Sciatic nerve (tissue), 2 donors: ENCODE data around the gene SYF2. TPM values are rescaled to one million over a fixed set of nuclear protein-coding genes. Genes with fewer than 3 reads are reported as not detected.
A peak's percentile ranks its signal among the peaks of the same experiment; 100 is the strongest.
"Not testable (repeated sequence)": the region's sequence is repeated elsewhere in the genome, so short reads cannot be mapped to it uniquely, and the experiment has no call there.

ENCODE experiments used
- ATAC-seq: fragments of 200-7000 bp; cut with Tn5 transposase; one replicate; pipeline ENCODE4 v1.9.1; 2020; ENCODE audit warnings: mild to moderate bottlenecking, moderate library complexity
- DNase-seq: peaks from one replicate; pipeline ENCODE4 v3.0.0-alpha.2; 2020; ENCODE audit warnings: low spot score
- intact Hi-C: fragments of 100-400 bp; cut with DNase I; formaldehyde crosslinking; loops from one replicate; pipeline ENCODE4 v1.14.2; 2022
- total RNA-seq: library from RNA; stranded (reverse); fragmentation: NEBNext Ultra II Directional; extraction: Animal tissue kit (Norgen Biotek cat#: 25700); gene quantifications from one replicate; pipeline ENCODE4 v1.2.1, GENCODE V29; 2021
- donor health status: DM: no; HTN: no; CAD: no.
- donor health status: DM: no; HTN: no; CAD: no.

SYF2 gene
- 42.3 TPM for total RNA-seq

GRCh38 chr1:25232027-25232865 lies at the start of gene SYF2:
Gene SYF2 (minus strand): TSS chr1:25232502. CDS start chr1:25232467, 35 bp downstream.
- DNase-seq (peak; percentile 94), ATAC-seq (peak; percentile 97)
- intact Hi-C loops = no loop called here

GRCh38 chr1:25279693-25280111 lies 47.4 kb upstream of the SYF2 start:
- intact Hi-C loops, ATAC-seq, DNase-seq: not testable (repeated sequence)

- ATAC-seq, DNase-seq, intact Hi-C loops: not testable (repeated sequence)
These were observed 46.5 kb upstream of the SYF2 start for GRCh38 chr1:25278790-25279189.

- ATAC-seq, intact Hi-C loops: not testable (repeated sequence)
These were observed 46.1 kb upstream of the SYF2 start for GRCh38 chr1:25278358-25278757.

GRCh38 chr1:25277295-25277694 lies 45.0 kb upstream of the SYF2 start:
- intact Hi-C loops, DNase-seq, ATAC-seq: not testable (repeated sequence)

More at GRCh38 chr1:25278358-25278757, 46.1 kb upstream of the SYF2 start:
- not testable (repeated sequence) for DNase-seq

- intact Hi-C loops, DNase-seq, ATAC-seq: not testable (repeated sequence)
These were observed 43.3 kb upstream of the SYF2 start for GRCh38 chr1:25275648-25276047.

GRCh38 chr1:25272238-25272637 lies 39.9 kb upstream of the SYF2 start, which contains the start of gene RHD:
Gene RHD (plus strand): TSS chr1:25272509. CDS start chr1:25272548, 39 bp downstream.
- intact Hi-C loops, ATAC-seq, DNase-seq: not testable (repeated sequence)

- ATAC-seq, intact Hi-C loops, DNase-seq: not testable (repeated sequence)
These were observed 36.0 kb upstream of the SYF2 start for GRCh38 chr1:25268143-25268760.

- intact Hi-C loops = not testable (repeated sequence)
- peak; percentile 99 for ATAC-seq
- DNase-seq = peak; percentile 82
These were observed 35.2 kb upstream of the SYF2 start for GRCh38 chr1:25267288-25268142.

- DNase-seq, intact Hi-C loops: not testable (repeated sequence)
- peak; percentile 78 for ATAC-seq
These were observed 34.4 kb upstream of the SYF2 start for GRCh38 chr1:25266554-25267287.

- ATAC-seq, DNase-seq, intact Hi-C loops: not testable (repeated sequence)
These were observed 28.0 kb upstream of the SYF2 start for GRCh38 chr1:25260336-25260735.

- ATAC-seq, DNase-seq, intact Hi-C loops: not testable (repeated sequence)
These were observed 27.5 kb upstream of the SYF2 start for GRCh38 chr1:25259813-25260212.

GRCh38 chr1:25257196-25257595 lies 24.9 kb upstream of the SYF2 start:
- DNase-seq (no peak), ATAC-seq (no peak)
- intact Hi-C loops = no loop called here

- DNase-seq = no peak
- intact Hi-C loops = no loop called here
- no peak for ATAC-seq
These were observed 24.3 kb upstream of the SYF2 start for GRCh38 chr1:25256578-25256965.

GRCh38 chr1:25255706-25256577 lies 23.6 kb upstream of the SYF2 start:
- ATAC-seq = no peak
- intact Hi-C loops = no loop called here
- no peak for DNase-seq

GRCh38 chr1:25253911-25254310 lies 21.6 kb upstream of the SYF2 start:
- no peak for DNase-seq
- no peak for ATAC-seq
- intact Hi-C loops = no loop called here
